ENCODE data around the gene NEURL1.

Gene NEURL1

GRCh38 chr10:103544657-103545310 lies 51.3 kb downstream of the NEURL1 start:
- DNase-seq (ENCODE audit: low read depth in 1 of 2, low spot score in 1 of 2) = no peak

DNA sequence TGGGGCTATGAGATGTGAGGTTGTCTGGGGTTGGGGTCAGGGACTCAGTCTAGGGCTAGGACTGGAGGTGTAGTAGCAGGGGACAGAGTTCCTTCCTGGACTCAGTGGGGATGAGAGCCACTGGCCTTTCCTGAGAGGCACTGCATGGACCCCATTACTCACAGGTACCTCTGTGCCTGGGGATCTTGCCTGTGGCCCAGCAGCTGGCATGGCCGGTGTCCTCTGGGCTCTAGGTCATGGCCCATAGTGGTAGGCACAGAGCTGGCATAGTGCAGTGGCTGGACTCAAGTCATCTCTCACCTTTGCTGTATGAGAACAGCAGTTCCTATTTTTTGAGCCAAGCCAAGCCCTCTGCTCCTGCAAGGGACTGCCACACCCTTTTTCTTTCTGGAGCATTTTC lies 51.9 kb downstream of the NEURL1 start:
- no peak for DNase-seq (ENCODE audit: low read depth in 1 of 2, low spot score in 1 of 2)

GRCh38 chr10:103545771-103546281 lies 52.3 kb downstream of the NEURL1 start:
- DNase-seq (ENCODE audit: low read depth in 1 of 2, low spot score in 1 of 2) = no peak

DNA sequence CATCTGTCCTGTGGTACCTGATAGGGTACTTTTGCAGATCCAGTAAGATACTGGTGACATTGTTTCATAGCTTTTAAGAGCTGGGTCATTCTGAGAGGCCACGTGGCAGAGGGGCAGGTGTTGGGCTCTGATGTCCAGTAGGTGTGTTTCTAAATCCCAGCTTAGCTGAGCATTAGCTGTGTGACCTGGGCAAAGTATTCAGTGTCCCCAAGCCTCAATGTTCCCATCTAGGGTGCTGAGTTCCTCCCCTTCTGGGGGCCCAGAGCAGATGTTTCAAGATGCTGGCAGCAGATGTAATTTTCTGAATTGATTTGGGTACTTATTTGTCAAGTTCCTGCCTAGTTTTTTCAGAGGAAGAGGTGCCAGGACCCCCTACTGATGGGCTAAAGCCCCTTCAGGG lies 52.9 kb downstream of the NEURL1 start:
- no peak for DNase-seq (ENCODE audit: low read depth in 1 of 2, low spot score in 1 of 2)

- no peak for DNase-seq (ENCODE audit: low read depth in 1 of 2, low spot score in 1 of 2)
Measured at GRCh38 chr10:103547391-103547946, 54.0 kb downstream of the NEURL1 start.

GRCh38 chr10:103548006-103548405 lies 54.5 kb downstream of the NEURL1 start:
- DNase-seq (ENCODE audit: low read depth in 1 of 2, low spot score in 1 of 2) = no peak

DNA sequence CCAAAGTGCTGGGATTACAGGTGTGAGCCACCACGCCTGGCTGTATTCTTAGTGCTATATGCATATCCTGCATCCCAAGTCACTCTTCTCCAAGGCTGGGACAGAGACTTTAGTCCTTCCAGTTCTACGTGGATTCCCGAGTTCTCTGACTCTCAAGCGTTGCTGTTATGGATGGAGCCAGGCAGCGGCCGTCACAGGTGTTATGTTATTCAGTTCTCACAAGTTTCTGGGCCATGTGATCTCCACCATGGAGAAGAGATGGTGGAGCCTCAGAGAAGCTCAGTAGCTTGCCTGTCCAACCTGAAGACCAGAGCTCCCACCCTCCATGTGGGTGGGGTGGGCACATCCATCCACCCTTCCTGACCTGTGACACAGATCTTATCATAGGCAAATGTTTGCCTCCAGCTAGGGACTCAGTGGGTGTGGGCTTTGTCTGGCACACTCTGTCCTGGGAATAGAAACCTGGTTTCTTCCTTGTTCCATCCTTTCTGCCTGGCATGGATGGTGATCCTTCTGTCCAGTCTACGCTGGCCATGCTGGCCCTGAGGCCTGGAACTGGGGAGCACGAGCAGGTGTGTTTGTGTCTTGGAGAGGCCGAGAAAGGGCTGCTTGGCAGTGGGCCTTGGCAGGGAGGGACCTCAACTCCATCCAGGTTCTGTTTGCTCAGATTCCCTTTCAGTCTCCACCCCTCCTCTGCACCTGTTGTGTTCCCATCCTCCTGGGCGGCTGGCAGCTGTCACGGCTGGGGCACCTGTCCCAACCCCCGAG lies 55.3 kb downstream of the NEURL1 start:
- no peak for DNase-seq (ENCODE audit: low read depth in 1 of 2, low spot score in 1 of 2)

- no peak for DNase-seq (ENCODE audit: low read depth in 1 of 2, low spot score in 1 of 2)
Measured at GRCh38 chr10:103549349-103549685, 55.8 kb downstream of the NEURL1 start.

DNA sequence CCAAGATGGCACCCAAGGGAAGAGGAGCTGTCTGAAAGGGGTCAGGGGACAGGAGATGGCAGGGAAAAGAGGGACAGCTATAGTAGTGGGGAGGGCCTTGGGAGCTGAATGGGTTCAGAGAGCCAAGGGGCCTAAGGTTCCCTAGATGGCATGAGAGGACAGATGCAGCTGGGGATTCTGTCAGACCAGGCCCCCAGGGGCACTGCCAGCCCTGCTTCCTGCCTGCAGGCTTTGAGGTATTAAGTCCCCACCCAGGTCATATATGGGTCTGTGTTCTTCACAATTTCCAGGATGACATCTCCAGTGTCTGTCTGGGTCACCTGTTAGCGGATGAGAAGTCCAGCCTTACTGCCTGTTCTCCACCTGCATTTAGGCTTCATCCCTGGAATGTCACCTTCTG lies 56.7 kb downstream of the NEURL1 start:
- DNase-seq (ENCODE audit: low read depth in 1 of 2, low spot score in 1 of 2) = no peak

DNA sequence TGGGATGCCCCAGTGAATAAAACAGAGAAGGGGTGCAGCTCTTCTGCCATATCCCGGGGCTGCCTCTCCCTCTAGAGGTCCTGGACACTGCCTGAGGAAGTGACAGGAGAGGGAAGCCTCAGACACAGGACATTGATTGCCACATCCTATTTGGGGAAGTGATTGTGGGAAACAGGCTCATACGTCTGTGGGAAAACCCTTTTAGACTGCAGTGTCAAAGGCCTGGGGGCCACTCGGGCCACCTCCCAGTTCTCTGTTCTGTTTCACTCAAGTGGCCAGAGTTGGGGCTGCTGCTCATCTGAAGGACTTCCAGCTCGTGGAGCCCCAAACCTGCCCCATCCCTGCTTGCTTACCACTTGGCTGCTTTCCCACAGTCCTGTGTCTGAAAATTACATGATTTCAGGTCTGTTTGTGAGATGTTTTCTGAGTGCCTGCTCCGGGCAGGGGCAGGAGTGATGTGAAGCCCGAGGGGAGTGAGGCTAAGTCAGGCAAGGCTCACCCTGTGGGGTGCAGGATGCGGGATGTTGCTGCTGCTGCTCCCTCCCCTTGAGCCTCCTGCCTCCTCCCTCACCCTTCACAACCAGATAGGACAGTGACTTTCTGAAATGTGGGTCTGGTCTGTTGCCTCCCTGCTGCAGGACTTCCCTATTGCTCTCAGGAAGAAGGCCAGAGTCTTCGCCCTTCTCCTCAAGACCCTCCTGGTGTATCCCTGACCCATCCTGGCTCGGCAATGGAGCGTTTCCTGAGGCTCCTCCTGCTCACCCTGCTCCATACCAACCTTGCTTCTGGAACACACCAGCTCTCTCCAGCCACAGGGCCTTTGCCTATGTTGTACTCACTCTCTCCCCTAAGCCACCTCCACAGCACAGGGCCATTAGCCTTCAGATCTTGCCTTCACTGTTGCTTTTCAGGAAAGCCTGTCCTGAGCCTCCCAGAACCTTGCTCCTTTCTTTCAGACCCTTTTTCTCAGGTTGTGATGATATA lies 58.4 kb downstream of the NEURL1 start:
- no peak for DNase-seq (ENCODE audit: low read depth in 1 of 2, low spot score in 1 of 2)

GRCh38 chr10:103552856-103553742 lies 59.6 kb downstream of the NEURL1 start:
- no peak for DNase-seq (ENCODE audit: low read depth in 1 of 2, low spot score in 1 of 2)

- DNase-seq (ENCODE audit: low read depth in 1 of 2, low spot score in 1 of 2) = no peak
Measured at GRCh38 chr10:103553743-103554487, 60.4 kb downstream of the NEURL1 start.

GRCh38 chr10:103554488-103555324 lies 61.2 kb downstream of the NEURL1 start:
- no peak for DNase-seq (ENCODE audit: low read depth in 1 of 2, low spot score in 1 of 2)

- no peak for DNase-seq (ENCODE audit: low read depth in 1 of 2, low spot score in 1 of 2)
Measured at GRCh38 chr10:103555325-103555649, 61.8 kb downstream of the NEURL1 start.

DNA sequence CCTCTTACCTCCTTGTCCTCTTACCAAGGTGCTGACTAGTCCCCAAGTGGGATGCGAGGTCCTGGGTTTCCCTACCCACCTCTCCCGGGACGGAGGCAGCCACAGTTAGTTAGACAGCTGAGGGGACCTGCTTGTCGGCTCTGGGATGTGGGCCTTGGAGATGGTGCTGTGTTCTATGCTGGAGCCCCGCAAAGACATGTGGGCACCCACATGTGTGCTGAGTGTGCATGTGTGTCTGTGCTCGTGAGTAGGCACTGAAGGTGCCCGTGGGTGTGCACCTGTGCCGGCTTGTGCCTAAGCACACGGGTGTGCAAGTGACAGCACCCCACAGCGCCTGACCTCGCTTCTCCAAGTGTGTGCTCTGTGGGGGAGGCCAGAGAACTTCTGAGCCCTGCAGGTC lies 62.2 kb downstream of the NEURL1 start:
- no peak for DNase-seq (ENCODE audit: low read depth in 1 of 2, low spot score in 1 of 2)

- DNase-seq (ENCODE audit: low read depth in 1 of 2, low spot score in 1 of 2) = no peak
Measured at GRCh38 chr10:103556383-103557007, 63.0 kb downstream of the NEURL1 start.

- DNase-seq (ENCODE audit: low read depth in 1 of 2, low spot score in 1 of 2) = no peak
Measured at GRCh38 chr10:103557455-103557854, 64.0 kb downstream of the NEURL1 start.

DNA sequence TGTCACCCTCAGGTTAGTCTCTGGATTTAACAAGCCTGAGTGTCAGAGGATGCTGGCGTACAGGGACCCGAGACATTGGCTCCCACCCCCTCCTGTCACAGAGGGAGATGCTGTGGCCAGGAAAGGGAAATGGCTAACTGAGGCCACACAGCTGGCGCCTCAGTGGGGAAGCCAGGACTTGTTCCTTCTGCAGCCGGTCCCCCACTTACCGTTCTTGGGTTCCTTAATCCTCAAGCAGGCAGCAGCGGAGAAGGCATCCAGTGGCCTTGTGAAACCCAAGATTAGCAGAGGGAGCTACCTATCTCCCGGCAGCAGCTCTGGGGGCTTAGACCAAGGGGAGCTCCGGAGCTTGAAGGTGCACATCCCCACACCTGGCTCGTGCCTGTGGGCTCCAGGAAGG lies 65.4 kb downstream of the NEURL1 start:
- no peak for DNase-seq (ENCODE audit: low read depth in 1 of 2, low spot score in 1 of 2)
